ENCODE measurements around the gene PSMB10.

The PSMB10 gene

DNA sequence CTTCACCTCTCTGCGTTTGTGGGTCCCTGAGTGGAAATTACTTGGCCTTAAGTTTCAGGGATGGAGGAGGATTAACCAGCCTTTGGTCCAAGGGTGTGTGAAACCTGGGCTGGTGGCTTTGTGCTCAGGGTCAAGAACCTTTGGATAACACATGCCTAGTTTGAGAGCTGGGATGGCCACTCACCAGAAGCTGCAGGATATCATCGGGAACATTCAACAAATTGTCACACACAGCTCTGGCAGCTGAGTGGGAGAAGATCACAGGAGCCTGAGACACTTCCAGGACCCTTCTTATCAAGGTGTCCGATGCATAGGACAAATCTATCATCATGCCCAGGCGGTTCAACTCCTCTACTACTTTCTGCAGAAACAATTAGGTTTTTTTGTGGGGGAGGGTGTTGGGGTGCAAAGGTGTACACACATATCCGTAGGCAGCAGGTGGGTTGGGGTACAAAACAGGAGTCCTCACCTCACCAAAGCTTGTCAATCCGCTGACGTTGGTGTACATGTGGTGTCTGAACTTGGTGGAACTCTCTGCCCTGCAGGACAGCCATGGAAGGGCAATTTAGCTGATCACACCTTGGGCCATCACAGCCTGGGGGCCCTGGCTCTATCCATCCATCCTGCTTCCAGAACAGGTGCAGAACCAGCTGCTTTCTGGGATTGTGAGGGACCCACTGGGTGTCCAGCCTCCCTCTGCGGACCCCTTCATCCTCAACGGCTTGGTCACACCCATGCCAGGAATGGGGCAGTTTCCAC, 41.0 kb upstream of the PSMB10 start:
- Histone ChIP-seq H2BK120ac (ENCODE audit: low read depth, low read length) (no peak overlapping the region), H3K9me3 (ENCODE audit: control insufficient read depth, low read length) (no peaks in the 10 kb centered on the region), H2BK5ac (ENCODE audit: low read depth, low read length, poor library complexity, severe bottlenecking) (no peak overlapping the region), H3K27ac (ENCODE audit: low read length, poor library complexity, severe bottlenecking) (no peak overlapping the region), H3K4me3 (ENCODE audit: insufficient read depth in 1 of 2, low read depth in 1 of 2, low read length in 2 of 2) (no peak overlapping the region), H3K9ac (ENCODE audit: low read length) (no peak overlapping the region), H3K18ac (ENCODE audit: low read depth in 1 of 2, low read length in 2 of 2) (no peak overlapping the region), H2AFZ (ENCODE audit: low read depth, low read length) (no peak overlapping the region), H2BK12ac (ENCODE audit: low read length in 2 of 2) (no peak overlapping the region), H3K79me1 (replicated peaks; ENCODE audit: low read length, poor library complexity, severe bottlenecking) (no peaks in the 10 kb centered on the region), H2BK15ac (ENCODE audit: low read depth, poor library complexity, severe bottlenecking) (no peak overlapping the region), H4K8ac (ENCODE audit: low read length) (no peak overlapping the region), H2AK5ac (ENCODE audit: low read length, severe bottlenecking) (no peak overlapping the region), H3K27me3 (ENCODE audit: control insufficient read depth in 1 of 2, insufficient read depth in 1 of 2, low read length in 2 of 2) (peaks cover 32 to 47% of the 10 kb centered on the region in 2 experiments), H4K91ac (ENCODE audit: low read length) (no peak overlapping the region), H3K4ac (ENCODE audit: low read depth in 1 of 2, low read length in 2 of 2) (no peak overlapping the region), H3K4me1 (ENCODE audit: control insufficient read depth, insufficient read depth, low read depth, low read length) (no peaks in the 10 kb centered on the region), H3K14ac (ENCODE audit: low read length in 2 of 2) (no peak overlapping the region), H3K4me2 (ENCODE audit: low read length, poor library complexity, severe bottlenecking) (no peak overlapping the region), H3K36me3 (ENCODE audit: control insufficient read depth in 1 of 2, insufficient read depth in 2 of 2, low read depth in 1 of 2, low read length in 2 of 2) (no peaks in the 10 kb centered on the region), H3K23ac (ENCODE audit: low read length in 2 of 2) (no peak overlapping the region)
- WGBS, result 92% methylated on average over 7 of the region's 9 CpGs
- DNase-seq, result no peak

DNA sequence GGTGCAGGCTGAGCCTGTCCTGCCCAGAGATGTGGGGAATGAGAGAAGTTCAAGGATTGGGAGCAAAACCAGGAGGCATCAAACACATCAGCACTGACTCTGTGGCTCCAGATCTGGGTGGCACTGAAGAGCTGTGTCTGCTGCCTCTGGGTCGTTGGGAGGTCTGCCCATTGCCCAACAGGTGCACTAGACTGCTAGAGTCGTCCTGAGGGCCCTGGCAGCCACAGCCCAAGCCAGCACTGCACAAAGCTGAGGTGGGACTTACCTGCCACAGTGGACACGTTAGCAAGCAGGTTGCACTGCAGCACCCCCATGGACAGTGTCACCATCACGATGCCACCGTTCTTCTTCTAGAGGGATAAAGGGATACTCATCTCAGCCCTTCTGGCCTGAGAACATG, 40.4 kb upstream of the PSMB10 start:
- Histone ChIP-seq H2BK5ac (ENCODE audit: low read depth, low read length, poor library complexity, severe bottlenecking) (no peak overlapping the region), H3K9me3 (ENCODE audit: control insufficient read depth, low read length) (no peaks in the 10 kb centered on the region), H3K14ac (ENCODE audit: low read length in 2 of 2) (no peak overlapping the region), H2AFZ (ENCODE audit: low read depth, low read length) (no peak overlapping the region), H3K4me2 (ENCODE audit: low read length, poor library complexity, severe bottlenecking) (no peak overlapping the region), H3K18ac (ENCODE audit: low read depth in 1 of 2, low read length in 2 of 2) (no peak overlapping the region), H4K91ac (ENCODE audit: low read length) (no peak overlapping the region), H3K36me3 (ENCODE audit: control insufficient read depth in 1 of 2, insufficient read depth in 2 of 2, low read depth in 1 of 2, low read length in 2 of 2) (no peaks in the 10 kb centered on the region), H3K4ac (ENCODE audit: low read depth in 1 of 2, low read length in 2 of 2) (no peak overlapping the region), H3K79me1 (replicated peaks; ENCODE audit: low read length, poor library complexity, severe bottlenecking) (no peaks in the 10 kb centered on the region), H4K8ac (ENCODE audit: low read length) (no peak overlapping the region), H3K9ac (ENCODE audit: low read length) (no peak overlapping the region), H2BK15ac (ENCODE audit: low read depth, poor library complexity, severe bottlenecking) (no peak overlapping the region), H2AK5ac (ENCODE audit: low read length, severe bottlenecking) (no peak overlapping the region), H3K23ac (ENCODE audit: low read length in 2 of 2) (no peak overlapping the region), H3K27ac (ENCODE audit: low read length, poor library complexity, severe bottlenecking) (no peak overlapping the region), H3K4me3 (ENCODE audit: insufficient read depth in 1 of 2, low read depth in 1 of 2, low read length in 2 of 2) (no peak overlapping the region), H2BK12ac (ENCODE audit: low read length in 2 of 2) (no peak overlapping the region), H3K27me3 (ENCODE audit: control insufficient read depth in 1 of 2, insufficient read depth in 1 of 2, low read length in 2 of 2) (peaks cover 32 to 47% of the 10 kb centered on the region in 2 experiments), H2BK120ac (ENCODE audit: low read depth, low read length) (no peak overlapping the region), H3K4me1 (ENCODE audit: control insufficient read depth, insufficient read depth, low read depth, low read length) (no peaks in the 10 kb centered on the region)
- WGBS, result 67% methylated on average over 5 of the region's 5 CpGs
- DNase-seq, result no peak

DNA sequence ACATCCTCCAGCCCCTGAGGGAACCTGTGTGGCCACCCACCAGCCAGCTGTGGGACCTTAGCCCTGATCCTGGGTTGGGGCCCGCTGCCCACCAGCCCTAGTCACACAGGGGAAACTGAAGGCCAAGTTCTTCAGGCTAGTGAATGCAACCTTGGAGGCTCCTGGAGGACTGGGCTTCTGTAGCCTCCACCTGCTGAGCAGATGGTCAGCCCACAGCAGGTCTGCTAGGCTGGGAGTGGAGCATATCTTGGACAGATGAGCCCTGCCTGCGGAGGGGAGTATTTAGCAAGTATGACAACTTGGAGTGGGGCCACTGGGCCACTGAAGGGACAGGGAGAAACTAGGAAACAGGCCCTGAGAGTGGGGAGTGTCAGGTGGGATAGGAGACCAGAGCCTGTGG, 39.6 kb upstream of the PSMB10 start:
- Histone ChIP-seq H2AK5ac (ENCODE audit: low read length, severe bottlenecking) (no peak overlapping the region), H3K79me1 (replicated peaks; ENCODE audit: low read length, poor library complexity, severe bottlenecking) (no peaks in the 10 kb centered on the region), H2BK120ac (ENCODE audit: low read depth, low read length) (no peak overlapping the region), H3K27me3 (ENCODE audit: control insufficient read depth in 1 of 2, insufficient read depth in 1 of 2, low read length in 2 of 2) (peaks cover 32 to 47% of the 10 kb centered on the region in 2 experiments), H3K4me1 (ENCODE audit: control insufficient read depth, insufficient read depth, low read depth, low read length) (no peaks in the 10 kb centered on the region), H3K4me3 (ENCODE audit: insufficient read depth in 1 of 2, low read depth in 1 of 2, low read length in 2 of 2) (no peak overlapping the region), H3K23ac (ENCODE audit: low read length in 2 of 2) (no peak overlapping the region), H2AFZ (ENCODE audit: low read depth, low read length) (no peak overlapping the region), H4K8ac (ENCODE audit: low read length) (no peak overlapping the region), H3K4me2 (ENCODE audit: low read length, poor library complexity, severe bottlenecking) (no peak overlapping the region), H3K36me3 (ENCODE audit: control insufficient read depth in 1 of 2, insufficient read depth in 2 of 2, low read depth in 1 of 2, low read length in 2 of 2) (no peaks in the 10 kb centered on the region), H3K9ac (ENCODE audit: low read length) (no peak overlapping the region), H2BK12ac (ENCODE audit: low read length in 2 of 2) (no peak overlapping the region), H3K4ac (ENCODE audit: low read depth in 1 of 2, low read length in 2 of 2) (no peak overlapping the region), H2BK5ac (ENCODE audit: low read depth, low read length, poor library complexity, severe bottlenecking) (no peak overlapping the region), H3K18ac (ENCODE audit: low read depth in 1 of 2, low read length in 2 of 2) (no peak overlapping the region), H4K91ac (ENCODE audit: low read length) (no peak overlapping the region), H3K27ac (ENCODE audit: low read length, poor library complexity, severe bottlenecking) (no peak overlapping the region), H2BK15ac (ENCODE audit: low read depth, poor library complexity, severe bottlenecking) (no peak overlapping the region), H3K14ac (ENCODE audit: low read length in 2 of 2) (no peak overlapping the region), H3K9me3 (ENCODE audit: control insufficient read depth, low read length) (no peaks in the 10 kb centered on the region)
- 98% methylated on average over 2 of the region's 2 CpGs for WGBS
- DNase-seq, result no peak

DNA sequence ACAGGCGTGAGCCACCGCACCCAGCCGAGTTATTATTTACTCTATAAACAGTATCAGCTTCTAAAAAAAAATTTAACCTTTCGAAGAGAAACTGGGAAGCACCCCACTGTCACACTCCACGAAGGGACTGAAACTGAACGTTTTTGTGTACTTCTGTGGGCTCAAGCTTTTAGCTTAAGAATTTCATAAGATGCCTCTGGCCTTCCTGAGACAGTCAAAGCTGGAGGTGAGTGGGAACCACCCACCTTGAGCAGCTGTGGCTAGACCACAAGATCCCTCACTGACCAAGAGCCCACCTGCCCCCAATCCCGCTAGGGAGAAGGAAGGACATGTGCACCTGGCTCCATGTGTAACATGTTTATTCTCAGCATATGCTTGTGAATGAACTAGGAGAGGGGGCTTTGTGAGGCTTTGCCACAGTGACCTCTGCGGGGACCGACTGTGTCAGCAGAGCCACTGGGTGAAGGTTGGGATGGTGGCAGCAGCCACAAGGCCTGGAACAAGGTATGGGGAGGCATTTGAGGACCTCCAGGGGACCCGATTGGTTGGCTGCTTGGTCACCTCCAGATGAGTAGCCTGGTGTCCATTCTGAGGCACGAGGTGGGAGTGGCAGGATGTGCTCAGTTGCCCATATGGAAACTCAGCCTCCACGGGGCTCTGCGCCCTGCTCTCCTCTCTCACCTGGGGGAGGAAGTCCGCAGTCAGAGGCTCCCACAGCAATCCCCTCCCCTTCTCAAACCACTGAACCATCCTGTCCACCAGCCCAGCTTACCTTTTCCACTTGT, 38.9 kb upstream of the PSMB10 start:
- Histone ChIP-seq H3K18ac (ENCODE audit: low read depth in 1 of 2, low read length in 2 of 2) (no peak overlapping the region), H3K4me1 (ENCODE audit: control insufficient read depth, insufficient read depth, low read depth, low read length) (no peaks in the 10 kb centered on the region), H3K14ac (ENCODE audit: low read length in 2 of 2) (no peak overlapping the region), H3K4me2 (ENCODE audit: low read length, poor library complexity, severe bottlenecking) (no peak overlapping the region), H3K79me1 (replicated peaks; ENCODE audit: low read length, poor library complexity, severe bottlenecking) (no peaks in the 10 kb centered on the region), H3K9me3 (ENCODE audit: control insufficient read depth, low read length) (no peaks in the 10 kb centered on the region), H2BK12ac (ENCODE audit: low read length in 2 of 2) (no peak overlapping the region), H3K4me3 (ENCODE audit: insufficient read depth in 1 of 2, low read depth in 1 of 2, low read length in 2 of 2) (no peak overlapping the region), H2AK5ac (ENCODE audit: low read length, severe bottlenecking) (no peak overlapping the region), H2AFZ (ENCODE audit: low read depth, low read length) (no peak overlapping the region), H2BK5ac (ENCODE audit: low read depth, low read length, poor library complexity, severe bottlenecking) (no peak overlapping the region), H3K23ac (ENCODE audit: low read length in 2 of 2) (no peak overlapping the region), H2BK120ac (ENCODE audit: low read depth, low read length) (no peak overlapping the region), H4K91ac (ENCODE audit: low read length) (no peak overlapping the region), H3K36me3 (ENCODE audit: control insufficient read depth in 1 of 2, insufficient read depth in 2 of 2, low read depth in 1 of 2, low read length in 2 of 2) (no peaks in the 10 kb centered on the region), H3K27me3 (ENCODE audit: control insufficient read depth in 1 of 2, insufficient read depth in 1 of 2, low read length in 2 of 2) (peaks cover 32 to 47% of the 10 kb centered on the region in 2 experiments), H4K8ac (ENCODE audit: low read length) (no peak overlapping the region), H3K9ac (ENCODE audit: low read length) (no peak overlapping the region), H3K4ac (ENCODE audit: low read depth in 1 of 2, low read length in 2 of 2) (no peak overlapping the region), H2BK15ac (ENCODE audit: low read depth, poor library complexity, severe bottlenecking) (no peak overlapping the region), H3K27ac (ENCODE audit: low read length, poor library complexity, severe bottlenecking) (no peak overlapping the region)
- no peak for DNase-seq
- WGBS, result 83% methylated on average over 14 of the region's 14 CpGs

All from mesenchymal stem cell (in vitro differentiated cells and primary cell).